Measurements from ENCODE around the gene FBLN1.

- TF ChIP-seq CTCF (conservative IDR thresholded peaks at IDR 0.05; ENCODE audit: low read length) (no peak), EZH2phosphoT487 (IDR thresholded peaks at IDR 0.05; ENCODE audit: borderline replicate concordance) (no peak)
Measured at GRCh38 chr22:45527456-45527855, 24.8 kb downstream of the FBLN1 start.
